Superior temporal gyrus (tissue), 1 donor: Measurements from ENCODE around the gene ZIC3.

ENCODE experiments used
- DNase-seq: peaks from one replicate; pipeline ENCODE4 v3.0.0-alpha.2; 2016; ENCODE audit errors: extremely low spot score

Gene ZIC3

GRCh38 chrX:137574102-137574783 lies 8.3 kb downstream of the ZIC3 start:
- DNase-seq, result no peak

GRCh38 chrX:137574784-137575293 lies 8.9 kb downstream of the ZIC3 start:
- no peak for DNase-seq

- DNase-seq, result no peak
These were observed 9.8 kb downstream of the ZIC3 start for GRCh38 chrX:137575596-137576255.

GRCh38 chrX:137587151-137587550 lies 21.2 kb downstream of the ZIC3 start:
- no peak for DNase-seq

- no peak for DNase-seq
These were observed 34.8 kb downstream of the ZIC3 start for GRCh38 chrX:137600769-137601168.
